22Rv1 (cell line): ENCODE data around the gene ANKRD63.
A peak's percentile ranks its signal among the peaks of the same experiment; 100 is the strongest.

Source experiments
- ZFX ChIP-seq: fragments of 450-650 bp; IDR thresholded peaks from 2 replicates; pipeline ENCODE4 v1.6.1; 2017; ENCODE audit warnings: antibody characterized with exemption, borderline replicate concordance
- TF ChIP-seq, protein P1 (sequence below): fragments of 450-650 bp; IDR thresholded peaks from 2 replicates; pipeline ENCODE4 v1.5.1; 2017; ENCODE audit warnings: mild to moderate bottlenecking

DNA sequence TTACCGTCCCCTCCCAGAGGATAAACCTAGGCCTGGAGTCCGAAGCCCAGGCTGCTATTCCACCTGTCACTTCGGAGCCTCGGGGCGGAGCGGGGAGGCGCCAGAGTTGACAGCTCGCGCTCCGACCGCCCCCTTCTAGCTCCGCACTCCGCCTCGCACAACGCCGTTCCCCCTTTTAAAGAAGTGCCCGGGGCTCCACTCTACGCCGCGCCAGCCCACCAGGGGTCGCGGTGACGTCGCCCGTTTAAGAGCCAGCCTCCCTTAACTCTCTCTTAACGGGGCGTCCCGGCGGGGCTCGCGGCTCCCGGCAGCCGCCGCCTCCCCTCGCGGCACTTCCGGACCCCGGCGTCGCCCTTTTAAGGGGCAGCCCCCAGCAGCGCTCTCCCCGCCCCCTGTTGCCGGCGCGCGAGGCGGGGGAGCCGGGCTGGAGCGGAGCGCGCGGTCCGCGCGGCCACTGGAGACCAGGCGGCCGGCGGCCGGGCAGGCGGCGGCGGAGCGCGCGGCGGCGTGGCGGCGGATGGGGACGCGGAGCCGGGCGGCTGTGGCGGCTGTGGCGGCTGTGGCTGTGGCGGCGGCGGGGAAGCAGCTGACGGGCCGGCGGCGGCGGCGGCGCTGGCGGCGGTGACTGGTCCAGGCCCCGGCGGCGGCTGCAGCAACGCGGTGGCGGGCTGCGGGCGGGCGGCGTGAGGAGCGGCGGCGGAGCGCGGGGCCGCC, 40.5 kb upstream of the ANKRD63 start, which contains the start of gene INAFM2:
- TF ChIP-seq, protein P1, sequence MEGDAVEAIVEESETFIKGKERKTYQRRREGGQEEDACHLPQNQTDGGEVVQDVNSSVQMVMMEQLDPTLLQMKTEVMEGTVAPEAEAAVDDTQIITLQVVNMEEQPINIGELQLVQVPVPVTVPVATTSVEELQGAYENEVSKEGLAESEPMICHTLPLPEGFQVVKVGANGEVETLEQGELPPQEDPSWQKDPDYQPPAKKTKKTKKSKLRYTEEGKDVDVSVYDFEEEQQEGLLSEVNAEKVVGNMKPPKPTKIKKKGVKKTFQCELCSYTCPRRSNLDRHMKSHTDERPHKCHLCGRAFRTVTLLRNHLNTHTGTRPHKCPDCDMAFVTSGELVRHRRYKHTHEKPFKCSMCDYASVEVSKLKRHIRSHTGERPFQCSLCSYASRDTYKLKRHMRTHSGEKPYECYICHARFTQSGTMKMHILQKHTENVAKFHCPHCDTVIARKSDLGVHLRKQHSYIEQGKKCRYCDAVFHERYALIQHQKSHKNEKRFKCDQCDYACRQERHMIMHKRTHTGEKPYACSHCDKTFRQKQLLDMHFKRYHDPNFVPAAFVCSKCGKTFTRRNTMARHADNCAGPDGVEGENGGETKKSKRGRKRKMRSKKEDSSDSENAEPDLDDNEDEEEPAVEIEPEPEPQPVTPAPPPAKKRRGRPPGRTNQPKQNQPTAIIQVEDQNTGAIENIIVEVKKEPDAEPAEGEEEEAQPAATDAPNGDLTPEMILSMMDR, result peak; percentile 39
- TF ChIP-seq ZFX, result no peak
